Measurements from ENCODE around the gene RACGAP1. TPM values are rescaled to one million over a fixed set of nuclear protein-coding genes. Genes with fewer than 3 reads are reported as not detected.

RACGAP1 gene
- total RNA-seq, 4 donors from 2014 or later: 5.1 to 29.7 (median 8.5) TPM

DNA sequence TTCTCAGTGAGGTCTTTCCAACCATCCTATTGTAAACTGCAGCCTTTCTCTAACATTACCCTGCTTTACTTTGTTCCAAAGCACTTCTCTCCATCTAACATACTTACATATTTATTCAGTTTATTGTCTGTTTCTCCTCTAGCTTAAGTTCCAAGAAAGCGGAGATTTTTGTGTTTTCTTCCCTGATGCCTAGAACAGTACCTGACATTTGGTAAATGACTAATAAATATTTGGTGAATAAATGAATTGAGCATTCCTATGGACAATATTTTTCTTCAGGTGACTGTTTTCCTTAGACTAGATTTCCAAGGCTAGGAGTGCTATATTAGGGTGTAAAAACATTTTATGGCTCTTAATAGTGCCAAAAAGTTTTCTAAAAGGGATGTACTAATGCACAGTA, 2.4 kb downstream of the RACGAP1 start:
- Histone ChIP-seq H3K9me3 (no peaks in the 10 kb centered on the region), H3K27me3 (no peaks in the 10 kb centered on the region), H3K27ac (no peak overlapping the region), H3K36me3 (no peaks in the 10 kb centered on the region), H3K4me1 (peaks cover 0 to 11% (median 0%) of the 10 kb centered on the region in 4 donors), H3K4me3 (no peak overlapping the region)
- no peak for DNase-seq
- TF ChIP-seq, protein P1, sequence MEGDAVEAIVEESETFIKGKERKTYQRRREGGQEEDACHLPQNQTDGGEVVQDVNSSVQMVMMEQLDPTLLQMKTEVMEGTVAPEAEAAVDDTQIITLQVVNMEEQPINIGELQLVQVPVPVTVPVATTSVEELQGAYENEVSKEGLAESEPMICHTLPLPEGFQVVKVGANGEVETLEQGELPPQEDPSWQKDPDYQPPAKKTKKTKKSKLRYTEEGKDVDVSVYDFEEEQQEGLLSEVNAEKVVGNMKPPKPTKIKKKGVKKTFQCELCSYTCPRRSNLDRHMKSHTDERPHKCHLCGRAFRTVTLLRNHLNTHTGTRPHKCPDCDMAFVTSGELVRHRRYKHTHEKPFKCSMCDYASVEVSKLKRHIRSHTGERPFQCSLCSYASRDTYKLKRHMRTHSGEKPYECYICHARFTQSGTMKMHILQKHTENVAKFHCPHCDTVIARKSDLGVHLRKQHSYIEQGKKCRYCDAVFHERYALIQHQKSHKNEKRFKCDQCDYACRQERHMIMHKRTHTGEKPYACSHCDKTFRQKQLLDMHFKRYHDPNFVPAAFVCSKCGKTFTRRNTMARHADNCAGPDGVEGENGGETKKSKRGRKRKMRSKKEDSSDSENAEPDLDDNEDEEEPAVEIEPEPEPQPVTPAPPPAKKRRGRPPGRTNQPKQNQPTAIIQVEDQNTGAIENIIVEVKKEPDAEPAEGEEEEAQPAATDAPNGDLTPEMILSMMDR (IDR thresholded peaks at IDR 0.05): no peak
- TF ChIP-seq POLR2A (IDR thresholded peaks at IDR 0.05): no peak

DNA sequence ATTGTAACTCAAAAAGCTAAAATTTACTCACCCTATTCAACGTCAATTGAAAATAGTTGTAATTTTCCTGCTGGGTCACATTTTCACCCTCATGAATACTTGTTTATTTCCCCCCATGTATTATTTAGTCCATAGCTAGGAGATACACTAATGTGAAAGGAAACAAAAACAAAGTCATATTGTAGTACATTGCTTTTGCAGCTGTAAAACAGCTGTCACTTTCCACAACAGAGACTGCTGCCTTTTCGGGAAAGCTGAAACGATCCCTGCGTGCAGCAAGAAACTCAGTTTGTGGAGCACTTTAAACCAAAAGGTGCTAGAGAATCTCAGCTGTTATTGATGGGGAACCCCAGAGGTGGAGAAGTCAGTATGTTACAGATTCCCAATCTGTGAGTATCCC, 4.3 kb downstream of the RACGAP1 start:
- H3K4me3 ChIP-seq: no peak overlapping the region
- peaks cover 0 to 11% (median 0%) of the 10 kb centered on the region in 4 donors for H3K4me1 ChIP-seq
- no peaks in the 10 kb centered on the region for H3K27me3 ChIP-seq
- peak overlapping the region in 1 of 4 donors; percentile 50 for H3K27ac ChIP-seq
- no peaks in the 10 kb centered on the region for H3K9me3 ChIP-seq
- DNase-seq: no peak
- no peak for TF ChIP-seq POLR2A (IDR thresholded peaks at IDR 0.05)
- TF ChIP-seq, protein P1 (IDR thresholded peaks at IDR 0.05): no peak
- H3K36me3 ChIP-seq: no peaks in the 10 kb centered on the region

DNA sequence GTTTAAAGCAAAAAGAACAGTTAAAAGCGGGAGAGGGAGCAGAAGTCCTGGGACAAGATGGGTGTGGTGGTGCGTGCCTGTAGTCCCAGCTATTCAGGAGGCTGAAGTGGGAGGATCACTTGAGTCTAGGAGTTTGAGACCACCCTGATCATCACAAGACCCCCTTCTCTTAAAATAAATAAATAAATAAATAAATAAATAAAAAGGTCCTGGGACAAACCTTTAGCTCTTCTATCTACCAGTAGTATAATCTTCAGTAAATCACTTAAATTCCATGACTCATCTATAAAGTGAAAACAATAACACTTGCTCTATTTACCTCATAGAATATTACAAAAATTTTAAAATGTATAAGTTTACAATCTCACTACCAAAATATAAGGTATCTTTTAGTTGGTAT, 5.8 kb downstream of the RACGAP1 start:
- Histone ChIP-seq H3K36me3 (no peaks in the 10 kb centered on the region), H3K27me3 (no peaks in the 10 kb centered on the region), H3K27ac (no peak overlapping the region), H3K4me1 (peaks cover 0 to 8% (median 0%) of the 10 kb centered on the region in 4 donors), H3K9me3 (no peaks in the 10 kb centered on the region), H3K4me3 (no peak overlapping the region)
- TF ChIP-seq POLR2A (IDR thresholded peaks at IDR 0.05): no peak
- TF ChIP-seq, protein P1 (IDR thresholded peaks at IDR 0.05): no peak
- no peak for DNase-seq

DNA sequence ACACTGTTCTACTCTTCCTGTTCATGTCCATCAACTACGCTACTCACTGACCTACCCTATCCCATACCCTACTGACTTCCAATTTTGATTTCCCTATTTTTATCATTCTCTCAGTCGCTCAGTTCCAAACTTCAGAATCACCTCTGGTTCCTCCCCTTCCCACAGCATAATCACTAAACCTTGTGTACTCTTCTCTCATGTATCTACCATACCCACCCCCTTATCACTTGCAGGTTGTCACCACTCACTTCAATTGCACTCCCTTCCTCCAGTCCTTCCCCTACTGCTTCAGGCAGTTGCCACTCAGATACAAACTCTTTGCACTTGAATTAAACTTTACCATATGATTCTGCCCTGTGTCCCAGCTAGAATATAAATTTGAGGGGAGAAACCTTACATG, 6.3 kb downstream of the RACGAP1 start:
- Histone ChIP-seq H3K4me3 (no peak overlapping the region), H3K27ac (no peak overlapping the region), H3K36me3 (no peaks in the 10 kb centered on the region), H3K4me1 (peaks cover 0 to 2% (median 0%) of the 10 kb centered on the region in 4 donors), H3K9me3 (no peaks in the 10 kb centered on the region), H3K27me3 (no peaks in the 10 kb centered on the region)
- no peak for DNase-seq
- no peak for TF ChIP-seq POLR2A (IDR thresholded peaks at IDR 0.05)
- TF ChIP-seq, protein P1 (IDR thresholded peaks at IDR 0.05): no peak

DNA sequence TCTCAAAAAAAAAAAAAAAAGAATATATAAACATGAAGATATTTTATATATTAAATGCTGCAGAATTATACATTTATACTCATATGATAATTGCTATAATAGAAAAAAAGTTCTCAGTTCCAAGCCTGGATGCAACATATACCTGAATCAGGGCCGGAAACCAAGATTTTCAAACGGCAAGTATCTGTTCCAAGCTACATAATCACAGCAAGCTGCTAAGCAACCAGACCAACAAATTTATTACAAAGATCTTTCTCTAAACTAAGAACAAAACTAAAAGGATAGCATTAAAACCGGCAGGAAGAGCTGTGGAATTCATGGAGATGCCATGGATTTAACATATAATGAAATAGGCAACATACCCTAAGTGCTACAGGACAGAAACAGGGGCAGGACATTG, 7.1 kb downstream of the RACGAP1 start:
- H3K4me3 ChIP-seq: no peak overlapping the region
- peak overlapping the region in 2 of 4 donors; percentile 6 to 76 for H3K27ac ChIP-seq
- H3K9me3 ChIP-seq: no peaks in the 10 kb centered on the region
- no peaks in the 10 kb centered on the region for H3K27me3 ChIP-seq
- TF ChIP-seq, protein P1 (IDR thresholded peaks at IDR 0.05): no peak
- TF ChIP-seq POLR2A (IDR thresholded peaks at IDR 0.05): no peak
- H3K36me3 ChIP-seq: no peaks in the 10 kb centered on the region
- no peak for DNase-seq
- H3K4me1 ChIP-seq: no peaks in the 10 kb centered on the region

DNA sequence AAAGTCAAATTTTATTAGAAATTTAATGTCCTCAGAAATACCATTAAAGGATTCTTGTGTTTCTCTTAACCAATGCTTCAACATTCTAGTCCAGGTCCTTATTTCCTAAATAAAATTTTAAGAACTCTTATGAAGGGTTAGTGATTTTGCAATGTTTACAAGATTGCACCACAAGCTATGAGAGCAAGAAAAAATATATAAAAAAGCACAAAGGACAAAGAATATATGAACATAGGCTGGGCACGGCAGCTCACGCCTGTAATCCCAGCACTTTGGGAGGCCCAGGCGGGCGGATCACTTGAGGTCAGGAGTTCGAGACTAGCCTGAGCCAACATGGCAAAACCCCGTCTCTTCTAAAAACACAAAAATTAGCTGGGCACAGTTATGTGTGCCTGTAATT, 7.7 kb downstream of the RACGAP1 start:
- Histone ChIP-seq H3K4me3 (no peak overlapping the region), H3K27ac (peak overlapping the region in 3 of 4 donors; percentile 6 to 76 (median 67)), H3K27me3 (no peaks in the 10 kb centered on the region), H3K9me3 (no peaks in the 10 kb centered on the region), H3K36me3 (no peaks in the 10 kb centered on the region), H3K4me1 (no peaks in the 10 kb centered on the region)
- no peak for DNase-seq
- no peak for TF ChIP-seq POLR2A (IDR thresholded peaks at IDR 0.05)
- TF ChIP-seq, protein P1 (IDR thresholded peaks at IDR 0.05): no peak
